DMS53 treated with DMSO at 0.1 percent for 48 hours (cell line): ENCODE measurements around the gene PRKCSH.
"Not testable (repeated sequence)": the region's sequence is repeated elsewhere in the genome, so short reads cannot be mapped to it uniquely, and the experiment has no call there.

Experiments used
- DNase-seq: peaks from one replicate; lab custom pipeline; 2025; ENCODE audit not compliant: unreplicated experiment; lab: John Stamatoyannopoulos, UW

The PRKCSH gene

DNA sequence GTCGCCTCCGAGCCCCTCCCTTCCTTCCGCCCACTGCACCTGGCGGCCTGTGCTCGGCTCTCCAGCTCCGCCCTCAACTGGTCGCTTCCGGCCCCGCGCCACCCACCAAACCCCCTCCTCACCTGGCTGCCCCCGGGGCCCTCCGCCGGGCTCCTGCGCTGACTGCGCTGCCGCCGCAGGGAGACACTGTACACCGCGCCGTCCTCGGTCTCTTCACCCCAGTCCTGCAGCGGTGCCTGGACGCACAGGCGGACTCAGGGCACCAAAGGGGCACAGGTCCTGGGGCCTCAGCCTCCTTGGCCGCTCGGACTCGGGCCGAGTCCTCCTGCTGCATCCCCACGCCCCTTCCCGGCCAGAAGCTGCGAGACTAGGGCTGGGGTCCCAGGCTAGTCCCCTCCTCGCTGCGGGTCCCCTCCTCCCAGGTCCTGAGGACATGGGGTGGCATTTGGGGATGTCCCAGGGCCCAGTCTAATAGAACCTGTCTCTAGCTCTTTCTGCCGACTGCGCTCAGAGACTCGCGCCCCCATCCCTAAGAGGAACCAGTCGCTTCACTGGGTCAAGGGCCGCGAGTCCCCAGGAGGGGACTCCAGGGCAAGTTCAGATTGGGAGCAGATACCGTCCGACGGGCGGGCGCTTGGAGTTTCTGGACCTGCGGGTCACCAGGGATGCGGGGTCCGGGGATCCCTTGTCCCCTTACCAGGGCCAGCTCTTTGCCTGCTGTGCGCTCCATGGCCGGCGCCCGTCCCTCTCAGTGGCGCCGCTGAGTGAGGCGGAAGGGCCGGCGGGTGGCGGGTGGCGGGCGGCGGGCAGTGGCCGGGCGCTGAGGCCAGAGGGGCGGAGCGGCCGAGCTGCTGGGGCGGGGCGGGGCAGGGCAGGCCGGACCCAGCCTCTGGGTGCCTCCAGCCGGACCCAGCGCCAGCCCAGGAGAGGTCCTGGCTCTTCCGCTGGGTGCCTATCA, 16.6 kb upstream of the PRKCSH start, which contains the start of gene RGL3:
Gene RGL3, minus strand, starts transcription at position 766 of the 958 bp plus-strand sequence. Its CDS starts 36 bp downstream, at position 730.
- peak; percentile 39 for DNase-seq

DNA sequence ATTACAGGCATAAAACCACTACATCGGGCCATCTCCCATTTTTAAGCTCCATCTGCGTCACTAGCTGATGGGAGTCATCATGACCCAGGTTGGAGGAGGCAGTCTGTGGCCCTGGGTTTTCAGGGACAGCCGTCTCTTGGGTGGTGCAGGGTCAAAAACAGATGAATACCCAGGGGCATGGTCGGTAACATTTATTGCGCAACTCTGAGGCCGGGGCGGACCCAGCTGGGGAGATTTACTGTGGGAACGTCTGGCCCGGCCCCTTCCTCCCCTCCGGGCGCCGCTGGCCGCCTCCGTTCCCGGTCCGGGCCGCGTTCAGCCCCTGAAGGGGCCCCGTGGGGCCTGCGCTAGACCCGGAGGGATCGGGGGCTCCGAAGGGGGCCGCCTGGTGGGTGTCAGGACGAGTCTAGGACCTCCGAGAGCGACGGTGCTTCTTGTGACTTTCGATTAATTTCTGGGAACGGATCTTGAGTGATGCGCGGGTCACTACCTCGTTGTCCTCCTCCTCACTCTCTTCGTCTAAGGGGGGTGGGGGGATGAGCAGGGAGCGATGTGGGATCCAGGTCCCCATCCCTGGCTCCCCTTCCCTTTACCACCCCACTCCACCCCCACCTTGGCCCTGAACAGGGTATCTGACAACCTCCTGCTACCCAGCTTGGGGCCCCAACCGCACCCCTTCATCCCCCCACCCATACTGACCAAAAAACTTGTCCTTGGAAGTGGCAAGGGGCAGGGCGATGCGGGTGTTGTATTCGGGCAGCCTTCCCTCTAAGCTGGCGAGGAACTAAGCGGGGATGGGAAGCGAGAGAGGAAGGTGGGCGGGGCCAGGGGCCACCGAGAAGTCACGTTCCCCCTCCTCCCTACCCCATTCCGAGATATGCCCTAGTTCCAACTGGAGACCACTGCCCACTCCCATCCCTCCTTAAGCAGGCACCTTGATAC, 14.7 kb upstream of the PRKCSH start:
- no peak for DNase-seq

DNA sequence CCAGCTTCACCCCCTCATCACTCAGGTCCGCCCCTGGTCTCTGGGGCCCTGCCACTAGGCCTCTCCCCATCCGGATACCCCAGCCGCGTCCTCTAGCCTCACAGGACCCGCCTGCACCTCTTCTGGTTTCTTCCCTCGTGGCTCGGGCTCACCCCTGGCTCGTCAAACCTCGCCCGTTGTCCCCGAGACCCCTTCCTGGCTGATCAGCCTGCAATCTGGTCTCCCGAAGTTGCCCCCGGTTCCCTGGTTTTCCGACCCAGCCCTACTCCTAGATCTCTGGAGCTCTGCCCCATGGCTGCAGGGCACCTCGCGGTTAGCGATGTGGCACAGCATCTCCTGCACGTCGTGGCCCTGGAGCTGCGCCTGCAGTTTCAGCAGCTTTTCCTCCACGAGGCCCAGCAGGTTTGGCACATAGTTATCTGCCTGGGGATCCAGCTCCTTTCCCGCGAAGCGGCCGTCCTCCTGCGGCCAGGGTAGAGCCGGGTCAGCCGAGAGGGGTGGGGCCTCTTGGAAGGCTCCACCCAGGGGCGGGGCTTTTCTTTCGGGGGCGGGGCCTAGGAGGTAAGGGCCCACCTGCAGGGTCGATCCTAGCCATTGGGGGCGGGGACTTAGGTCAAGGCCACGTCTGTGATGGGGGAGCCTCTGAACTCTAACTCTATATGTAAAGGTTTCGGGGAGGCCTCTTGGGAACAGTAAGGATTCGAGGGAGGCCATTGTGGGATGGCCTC, 13.9 kb upstream of the PRKCSH start:
- DNase-seq, result peak; percentile 61

DNA sequence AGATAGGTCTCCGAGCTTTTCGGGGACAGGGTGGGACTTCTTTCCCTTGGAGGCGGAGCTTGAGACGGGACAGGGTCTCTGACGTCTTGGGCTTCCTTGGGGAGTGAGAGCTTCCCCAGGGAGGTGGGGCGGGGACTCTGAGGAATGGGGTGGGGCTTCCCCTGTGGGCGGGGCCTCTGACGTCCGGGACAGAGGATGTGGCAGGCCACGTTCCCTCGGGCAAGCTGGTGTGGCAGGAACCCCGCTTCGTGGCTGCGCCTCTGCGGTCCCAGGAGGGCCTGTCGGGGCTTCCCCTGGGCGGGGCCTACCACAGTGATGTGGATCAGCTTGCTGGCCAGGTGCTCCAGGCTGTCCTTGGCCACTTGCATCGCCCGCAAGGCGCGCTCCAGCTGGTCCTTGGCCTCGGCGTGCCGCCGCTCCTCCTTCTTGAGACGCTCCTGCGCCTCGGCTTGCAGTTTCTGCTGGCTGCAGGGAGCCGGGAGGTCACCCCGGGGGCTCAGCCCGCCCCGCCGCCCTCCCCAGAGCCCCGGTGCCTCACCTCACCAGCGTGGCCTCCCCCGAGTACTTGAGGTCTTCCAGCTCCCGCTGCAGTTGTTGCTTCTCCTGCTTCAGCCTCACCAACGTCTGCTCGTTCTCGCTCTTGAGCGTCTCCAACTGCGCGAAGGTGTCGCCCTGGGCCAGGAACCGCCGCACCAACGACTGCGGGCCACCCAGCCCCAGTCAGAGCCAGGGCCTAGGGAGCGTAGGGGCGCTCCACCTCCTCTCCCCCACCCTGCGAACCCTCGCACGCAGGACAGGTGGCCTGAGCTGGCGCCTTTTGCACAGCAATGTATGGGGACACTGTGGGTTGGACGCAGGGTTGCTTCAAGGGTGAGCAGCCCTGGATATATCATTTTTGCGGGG, 13.0 kb upstream of the PRKCSH start:
- DNase-seq, result peak; percentile 61

DNA sequence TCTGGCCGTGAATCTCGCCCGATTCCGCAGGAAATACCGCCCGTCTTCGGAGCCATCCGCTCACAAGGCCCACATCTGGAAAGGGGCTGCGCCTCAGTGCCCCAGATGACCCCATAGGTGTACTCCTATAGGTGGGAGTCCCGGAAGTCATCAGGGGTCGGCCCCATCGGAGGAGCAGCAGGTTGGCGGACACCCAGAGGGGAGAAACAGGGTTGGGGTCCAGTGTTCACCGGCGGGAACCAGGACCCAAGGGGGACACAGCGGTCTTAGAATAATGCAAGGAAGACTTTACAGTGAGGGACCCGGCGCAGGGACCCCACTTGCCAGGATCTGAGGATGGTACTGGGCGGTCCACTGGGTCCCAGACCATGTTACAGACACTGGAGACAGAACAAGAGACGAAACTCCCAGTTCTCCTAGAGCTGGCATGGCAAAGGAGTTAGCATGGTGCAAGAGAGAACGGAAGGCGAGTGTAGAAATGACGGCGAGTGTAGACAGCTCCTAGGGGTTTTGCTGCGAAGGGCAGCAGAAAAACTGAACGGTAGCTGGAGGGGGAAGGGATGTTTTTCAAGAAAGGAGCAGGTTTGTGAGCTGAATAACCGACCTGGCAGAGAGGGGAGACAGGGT, 12.2 kb upstream of the PRKCSH start:
- no peak for DNase-seq

DNA sequence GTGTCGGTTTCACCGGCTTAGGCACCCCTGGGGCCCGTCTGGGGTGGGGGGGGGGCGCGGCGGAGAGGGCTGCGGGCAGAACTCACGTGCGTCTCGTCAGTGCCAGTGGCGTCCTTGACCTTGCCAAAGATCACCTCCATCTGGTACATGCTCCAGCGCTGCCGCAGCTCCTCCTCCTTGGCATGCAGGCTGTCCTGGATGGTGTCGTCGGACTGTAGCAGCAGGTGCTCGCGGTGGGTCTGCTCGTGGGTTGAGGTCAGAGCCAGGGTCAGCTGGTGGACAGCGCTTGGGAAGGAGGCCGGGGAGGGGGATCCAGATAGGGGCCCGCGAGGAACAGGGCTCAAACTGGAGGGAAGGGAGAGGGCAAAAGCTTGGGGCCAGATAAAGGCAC, 11.6 kb upstream of the PRKCSH start:
- DNase-seq, result no peak

DNA sequence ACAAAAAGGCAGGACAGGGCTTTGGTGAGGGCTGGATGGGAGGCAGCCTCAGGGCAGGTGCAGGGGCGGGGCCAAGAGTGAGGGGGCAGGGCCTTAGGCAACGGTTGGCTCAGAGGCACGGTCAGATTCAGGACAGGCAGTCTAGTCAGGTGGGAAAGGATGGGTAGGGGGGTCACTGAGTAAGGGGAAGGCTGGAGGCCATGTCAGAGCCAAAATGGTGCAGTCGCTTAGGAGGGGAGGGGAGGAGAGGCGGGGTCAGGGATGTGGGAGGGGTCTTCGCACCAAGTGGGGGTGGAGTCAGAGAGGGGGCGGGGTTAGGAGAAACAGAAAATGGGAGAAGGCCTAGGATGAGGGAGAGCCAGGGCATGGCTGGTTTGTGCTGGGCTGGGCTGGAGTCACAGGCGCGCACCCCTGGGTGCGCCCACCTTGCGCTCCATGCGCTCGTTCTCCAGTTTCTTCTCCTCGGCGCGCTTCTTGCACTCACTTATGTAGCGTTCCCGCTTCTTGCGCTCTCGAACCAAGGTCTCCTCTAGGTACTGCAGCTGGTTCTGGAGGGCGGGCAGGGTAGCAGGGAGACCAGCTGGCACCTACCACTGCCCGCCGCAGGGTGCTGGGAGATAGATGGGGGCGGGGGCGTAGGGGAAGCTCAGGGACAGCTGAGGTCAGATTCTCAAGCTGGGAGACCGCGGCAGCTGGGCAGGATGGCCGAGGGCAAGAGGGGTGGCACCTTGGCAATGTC, 9.5 kb upstream of the PRKCSH start:
- DNase-seq, result no peak

DNA sequence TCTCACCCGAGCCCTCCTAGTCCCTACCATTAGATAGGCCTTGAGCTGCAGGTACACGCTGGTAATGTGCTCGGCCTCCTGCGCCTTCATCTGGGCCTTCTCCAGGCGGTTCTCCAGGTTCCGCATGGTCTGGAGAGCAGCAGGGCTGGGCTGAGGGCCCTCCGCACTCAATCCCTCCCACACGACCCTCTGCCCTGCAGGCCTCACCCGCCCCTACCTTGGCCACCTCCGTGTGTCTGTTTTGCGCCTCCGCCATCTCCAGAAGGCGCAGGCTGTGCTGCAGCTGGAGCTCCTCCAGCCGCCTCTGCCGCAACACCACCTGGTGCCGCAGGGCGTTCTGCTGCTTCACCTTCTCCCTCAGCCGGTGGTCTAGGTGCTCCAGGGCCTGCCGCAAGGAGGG, 8.8 kb upstream of the PRKCSH start:
- DNase-seq, result no peak

DNA sequence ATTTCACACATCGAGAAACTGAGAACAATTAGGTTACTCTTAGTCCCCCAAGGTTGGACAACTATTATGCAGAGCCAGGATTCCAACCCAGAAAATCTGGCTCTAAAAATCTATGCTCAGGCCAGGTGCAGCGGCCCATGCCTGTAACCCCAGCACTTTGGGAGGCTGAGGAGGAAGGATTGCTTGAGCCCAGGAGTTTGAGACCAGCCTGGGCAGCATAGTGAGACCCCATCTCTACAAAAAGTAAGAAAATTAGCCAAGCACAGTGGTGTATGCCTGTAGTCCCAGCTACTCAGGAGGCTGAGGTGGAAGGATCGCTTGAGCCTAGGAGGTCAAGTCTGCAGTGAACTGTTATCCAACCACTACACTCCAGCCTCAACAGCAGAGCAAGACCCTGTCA, 1.9 kb upstream of the PRKCSH start:
- not testable (repeated sequence) for DNase-seq

DNA sequence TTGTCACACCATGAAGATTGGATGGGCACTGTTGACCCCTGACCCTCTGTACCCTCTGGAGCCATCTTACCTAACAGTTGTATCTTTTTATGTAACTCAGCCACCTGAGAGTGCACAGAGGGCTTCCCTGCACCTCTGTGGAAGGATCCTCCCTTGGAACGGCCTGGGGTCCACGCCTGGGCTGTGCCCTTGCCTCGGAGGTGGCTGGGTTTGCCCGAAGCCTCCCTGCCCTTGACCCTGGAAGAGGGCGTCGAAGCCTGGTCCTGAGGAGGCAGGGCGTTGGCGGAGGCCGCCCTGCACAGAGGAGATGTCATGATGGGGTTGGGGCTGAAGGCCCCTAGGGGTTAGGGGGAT, 755 bp upstream of the PRKCSH start:
- no peak for DNase-seq

DNA sequence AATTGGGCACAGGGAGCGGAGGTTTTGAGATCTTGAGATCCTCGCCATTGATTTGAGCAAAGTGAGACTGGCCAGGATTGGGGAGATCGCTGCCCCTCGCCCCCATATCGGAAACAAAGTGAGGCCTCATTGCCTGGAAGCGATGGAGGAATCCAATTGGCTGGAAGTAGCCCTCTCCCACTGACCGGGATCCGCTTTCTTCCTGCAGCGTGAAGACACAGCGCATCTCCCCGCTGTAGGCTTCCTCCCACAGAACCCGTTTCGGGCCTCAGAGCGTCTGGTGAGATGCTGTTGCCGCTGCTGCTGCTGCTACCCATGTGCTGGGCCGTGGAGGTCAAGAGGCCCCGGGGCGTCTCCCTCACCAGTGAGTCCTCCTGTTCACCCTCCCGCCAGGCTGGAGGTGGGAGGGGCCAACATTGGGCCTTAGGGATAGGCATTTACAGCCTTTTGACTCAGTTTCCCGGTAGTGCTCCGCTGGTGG, 438 bp downstream of the PRKCSH start:
- DNase-seq, result no peak

DNA sequence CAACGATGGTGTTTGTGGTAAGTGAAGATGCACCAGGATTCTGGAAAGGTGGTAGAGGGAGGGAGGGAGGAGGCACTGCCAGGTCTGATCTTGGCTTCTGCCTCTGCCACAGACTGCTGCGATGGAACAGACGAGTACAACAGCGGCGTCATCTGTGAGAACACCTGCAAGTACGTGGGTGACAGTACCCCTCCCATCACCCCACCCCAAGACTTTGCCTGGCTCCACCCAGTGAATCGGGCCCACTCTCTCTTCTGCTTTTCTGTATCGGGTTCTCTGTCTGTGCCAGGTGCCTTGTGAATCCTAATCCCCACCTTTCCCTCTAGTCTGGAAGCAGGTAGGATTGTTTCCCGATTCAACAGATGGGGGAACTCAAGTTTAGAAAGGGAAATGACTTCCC, 2.5 kb downstream of the PRKCSH start:
- no peak for DNase-seq

DNA sequence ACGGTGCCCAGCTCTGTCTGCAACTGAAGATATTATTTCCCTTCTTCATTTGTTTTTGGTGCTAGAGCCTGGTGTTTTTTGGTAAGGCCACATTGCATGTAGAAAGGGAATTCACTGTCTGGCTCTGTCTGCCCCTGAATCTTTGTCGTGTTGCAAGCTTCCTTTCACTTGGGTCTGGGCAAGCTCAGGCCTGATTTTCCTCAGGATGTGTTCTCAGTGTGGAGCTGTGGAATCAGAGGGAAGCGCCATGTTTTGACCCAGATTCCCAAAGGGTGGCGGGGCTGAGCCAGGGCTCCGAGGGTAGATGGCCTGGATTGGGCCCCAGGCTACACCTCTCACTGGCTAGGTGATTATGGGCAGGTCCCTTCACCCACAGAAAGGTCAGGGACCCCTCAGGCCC, 8.6 kb downstream of the PRKCSH start:
- DNase-seq, result no peak

DNA sequence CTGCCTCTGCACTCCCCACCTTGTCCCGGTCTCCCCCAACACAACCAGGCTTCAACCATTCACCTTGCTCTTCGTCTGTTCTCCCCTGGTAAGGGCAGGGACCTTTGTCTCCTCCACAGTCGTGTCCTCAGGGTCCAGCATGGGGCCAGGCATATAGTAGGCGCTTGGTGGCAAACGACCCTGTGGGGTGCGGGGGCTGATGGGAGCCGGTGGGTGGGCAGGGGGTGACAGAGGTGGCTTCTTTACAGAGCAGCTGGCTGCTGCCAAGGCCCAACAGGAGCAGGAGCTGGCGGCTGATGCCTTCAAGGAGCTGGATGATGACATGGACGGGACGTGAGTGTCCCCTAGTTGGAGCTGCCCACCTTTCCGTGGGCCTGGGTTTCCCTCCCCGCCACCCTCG, 9.7 kb downstream of the PRKCSH start:
- no peak for DNase-seq

DNA sequence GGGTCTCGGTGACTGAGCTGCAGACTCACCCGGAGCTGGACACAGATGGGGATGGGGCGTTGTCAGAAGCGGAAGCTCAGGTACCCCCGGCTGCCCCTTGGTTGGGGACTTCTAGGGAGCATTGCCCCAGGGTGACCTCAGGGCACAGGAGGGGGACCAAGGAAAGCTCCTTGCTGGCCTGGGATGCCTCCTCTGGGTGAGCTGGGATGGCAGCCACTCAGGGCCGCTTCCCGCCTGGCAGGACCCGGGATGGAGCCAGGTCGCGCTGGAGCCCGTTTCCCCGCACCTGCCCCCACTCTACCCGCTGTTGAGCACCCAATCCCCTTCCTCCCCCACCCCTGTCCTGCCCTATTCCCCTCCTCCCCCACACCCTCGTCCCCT, 10.8 kb downstream of the PRKCSH start:
- no peak for DNase-seq

DNA sequence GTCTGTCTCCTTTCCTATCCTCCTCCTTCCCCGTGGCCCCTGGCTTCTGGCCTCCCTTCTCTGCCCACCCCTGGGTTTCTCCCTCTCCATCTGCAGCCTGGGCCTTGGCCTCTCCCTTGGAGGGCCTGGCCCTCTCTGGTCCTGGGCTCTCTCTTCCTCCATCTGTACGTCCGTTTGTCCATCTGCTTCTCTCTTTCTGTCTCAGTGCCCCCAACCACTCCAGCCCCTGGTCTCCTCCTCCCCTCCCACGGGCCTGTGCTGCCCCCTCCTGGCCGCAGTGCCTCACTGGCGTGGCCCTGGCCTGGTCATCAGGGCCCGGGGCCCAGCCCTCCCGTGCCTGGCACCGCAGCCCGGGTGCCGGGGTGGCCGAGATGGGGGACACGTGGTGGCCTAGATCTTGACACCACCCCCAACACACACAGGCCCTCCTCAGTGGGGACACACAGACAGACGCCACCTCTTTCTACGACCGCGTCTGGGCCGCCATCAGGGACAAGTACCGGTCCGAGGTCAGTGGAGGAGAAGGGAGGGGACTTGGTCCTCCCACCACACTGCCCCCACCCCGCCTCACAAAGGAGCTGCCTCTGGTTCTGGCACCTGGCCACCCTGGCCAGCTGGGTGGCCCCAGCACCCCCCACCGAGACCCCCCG, 11.3 kb downstream of the PRKCSH start:
- no peak for DNase-seq

DNA sequence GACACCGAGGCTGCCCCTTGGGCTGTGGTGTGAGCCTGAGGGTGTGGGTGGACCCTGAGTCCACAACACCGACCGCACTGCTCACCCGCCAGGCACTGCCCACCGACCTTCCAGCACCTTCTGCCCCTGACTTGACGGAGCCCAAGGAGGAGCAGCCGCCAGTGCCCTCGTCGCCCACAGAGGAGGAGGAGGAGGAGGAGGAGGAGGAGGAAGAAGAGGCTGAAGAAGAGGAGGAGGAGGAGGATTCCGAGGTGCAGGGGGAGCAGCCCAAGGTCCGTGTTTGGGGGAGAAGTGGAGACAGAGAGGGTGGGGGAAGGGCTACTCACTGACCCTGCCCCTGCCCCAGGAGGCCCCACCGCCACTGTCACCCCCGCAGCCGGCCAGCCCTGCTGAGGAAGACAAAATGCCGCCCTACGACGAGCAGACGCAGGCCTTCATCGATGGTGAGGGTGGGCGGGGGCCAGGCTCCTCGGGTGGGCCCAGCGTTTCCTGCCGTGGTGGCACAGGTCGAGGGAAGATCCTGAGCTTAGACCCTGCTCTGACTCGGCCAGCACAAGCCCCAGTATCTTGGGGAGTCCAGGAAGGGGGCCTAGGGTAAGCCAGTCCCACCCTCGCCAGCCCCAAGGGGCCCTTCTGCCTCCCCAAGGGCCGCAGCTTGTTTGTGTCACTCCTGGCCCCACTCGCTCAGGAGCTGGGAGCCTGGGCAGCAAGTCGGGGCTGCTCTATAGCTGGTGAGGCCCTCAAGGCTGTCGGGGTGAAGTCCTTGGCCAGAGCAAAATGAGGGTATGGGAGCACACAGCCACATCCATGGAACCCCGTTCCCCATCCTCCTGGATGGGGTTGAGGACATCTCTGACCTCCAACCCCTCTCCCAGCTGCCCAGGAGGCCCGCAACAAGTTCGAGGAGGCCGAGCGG, 12.2 kb downstream of the PRKCSH start:
- no peak for DNase-seq
